Measurements from ENCODE around the gene INVS. TPM values are rescaled to one million over a fixed set of nuclear protein-coding genes. Genes with fewer than 3 reads are reported as not detected.

Gene INVS
- total and polyA plus RNA-seq, 4 donors, result 5.7 to 28.1 (median 10.0) TPM

- Histone ChIP-seq H3K4me1 (ENCODE audit: control insufficient read depth in 4 of 4, insufficient read depth in 4 of 4, low read length in 3 of 4) (no peaks in the 10 kb centered on the region), H3K9ac (ENCODE audit: low read depth in 1 of 2, low read length in 2 of 2) (no peak overlapping the region), H3K27ac (ENCODE audit: low read depth in 1 of 2, low read length in 2 of 2) (no peak overlapping the region), H3K9me3 (ENCODE audit: control insufficient read depth in 4 of 4, low read length in 3 of 4) (no peaks in the 10 kb centered on the region), H3K27me3 (ENCODE audit: control insufficient read depth in 4 of 4, insufficient read depth in 4 of 4, low read length in 3 of 4) (no peaks in the 10 kb centered on the region), H3K4me3 (ENCODE audit: low read depth in 1 of 3, low read length in 3 of 3) (no peak overlapping the region), H3K36me3 (ENCODE audit: control insufficient read depth in 4 of 4, insufficient read depth in 3 of 4, low read depth in 1 of 4, low read length in 3 of 4) (peaks cover 1 to 17% (median 9%) of the 10 kb centered on the region in 4 donors)
- no peak for TF ChIP-seq FOXA1 (IDR thresholded peaks at IDR 0.05)
- TF ChIP-seq NR2F2 (IDR thresholded peaks at IDR 0.05), result no peak
- TF ChIP-seq REST (IDR thresholded peaks at IDR 0.05), result no peak
- no peak for TF ChIP-seq RXRA (IDR thresholded peaks at IDR 0.05)
- TF ChIP-seq CTCF (IDR thresholded peaks at IDR 0.05; ENCODE audit: low read depth, low read length, missing input control), result no peak
- TF ChIP-seq TAF1 (conservative IDR thresholded peaks at IDR 0.05), result no peak
- no peak for TF ChIP-seq FOXA2 (IDR thresholded peaks at IDR 0.05)
- no peak for TF ChIP-seq MAX (IDR thresholded peaks at IDR 0.05)
- no peak for DNase-seq (ENCODE audit: low spot score)
Measured at GRCh38 chr9:100057624-100058023, 41.4 kb upstream of the INVS start.

- Histone ChIP-seq H3K4me1 (ENCODE audit: control insufficient read depth in 4 of 4, insufficient read depth in 4 of 4, low read length in 3 of 4) (peaks cover 0 to 5% (median 3%) of the 10 kb centered on the region in 4 donors), H3K27ac (ENCODE audit: low read depth in 1 of 2, low read length in 2 of 2) (no peak overlapping the region), H3K27me3 (ENCODE audit: control insufficient read depth in 4 of 4, insufficient read depth in 4 of 4, low read length in 3 of 4) (no peaks in the 10 kb centered on the region), H3K36me3 (ENCODE audit: control insufficient read depth in 4 of 4, insufficient read depth in 3 of 4, low read depth in 1 of 4, low read length in 3 of 4) (peaks cover 1 to 17% (median 7%) of the 10 kb centered on the region in 4 donors), H3K4me3 (ENCODE audit: low read depth in 1 of 3, low read length in 3 of 3) (no peak overlapping the region), H3K9me3 (ENCODE audit: control insufficient read depth in 4 of 4, low read length in 3 of 4) (no peaks in the 10 kb centered on the region), H3K9ac (ENCODE audit: low read depth in 1 of 2, low read length in 2 of 2) (no peak overlapping the region)
- DNase-seq (ENCODE audit: low spot score), result no peak
- WGBS, result 92% methylated on average over 4 of the region's 4 CpGs
- TF ChIP-seq YY1 (IDR thresholded peaks at IDR 0.05), result no peak
- no peak for TF ChIP-seq ZBTB33 (IDR thresholded peaks at IDR 0.05)
- TF ChIP-seq FOXA1 (IDR thresholded peaks at IDR 0.05), result no peak
- TF ChIP-seq HNF4G (IDR thresholded peaks at IDR 0.05), result no peak
- no peak for TF ChIP-seq TAF1 (conservative IDR thresholded peaks at IDR 0.05)
- TF ChIP-seq CTCF (IDR thresholded peaks at IDR 0.05; ENCODE audit: low read depth, low read length, missing input control), result no peak
- TF ChIP-seq RAD21 (IDR thresholded peaks at IDR 0.05), result no peak
- TF ChIP-seq SP1 (IDR thresholded peaks at IDR 0.05), result no peak
- TF ChIP-seq EGR1 (IDR thresholded peaks at IDR 0.05; ENCODE audit: low read depth in 2 of 2), result no peak
- TF ChIP-seq ATF3 (IDR thresholded peaks at IDR 0.05), result no peak
- no peak for TF ChIP-seq HNF4A (conservative IDR thresholded peaks at IDR 0.05)
- TF ChIP-seq MAX (IDR thresholded peaks at IDR 0.05), result no peak
- TF ChIP-seq JUND (IDR thresholded peaks at IDR 0.05), result no peak
- no peak for TF ChIP-seq NR2F2 (IDR thresholded peaks at IDR 0.05)
Measured at GRCh38 chr9:100058699-100059579, 40.1 kb upstream of the INVS start.

Measured in liver (tissue), 9 donors.